ENCODE measurements around the gene PIP4K2C.

- TF ChIP-seq EZH2phosphoT487 (conservative IDR thresholded peaks at IDR 0.05; ENCODE audit: low read length) (no peak), CTCF (IDR thresholded peaks at IDR 0.05; ENCODE audit: insufficient read depth, low read length, poor library complexity, severe bottlenecking) (peak; percentile 98)
Measured at GRCh38 chr12:57583008-57583831, 7.8 kb upstream of the PIP4K2C start.
